GM10266 (cell line): ENCODE results near the gene RAPGEF1.

ENCODE experiments used
- DNase-seq: peaks from one replicate; pipeline ENCODE4 v3.0.0; 2012; ENCODE audit errors: extremely low spot score
- CTCF ChIP-seq: IDR thresholded peaks from 2 replicates; pipeline ENCODE4 v1.5.1; 2012; ENCODE audit warnings: mild to moderate bottlenecking, low read depth; ENCODE audit not compliant: control insufficient read depth, insufficient read depth; ENCODE audit errors: missing control alignments

The RAPGEF1 gene

GRCh38 chr9:131590907-131591844 lies 148.7 kb downstream of the RAPGEF1 start:
- TF ChIP-seq CTCF, result peak; percentile 91
- DNase-seq, result peak; percentile 76

- no peak for DNase-seq
- no peak for TF ChIP-seq CTCF
Measured at GRCh38 chr9:131590449-131590848, 149.4 kb downstream of the RAPGEF1 start.

GRCh38 chr9:131589993-131590392 lies 149.9 kb downstream of the RAPGEF1 start:
- TF ChIP-seq CTCF, result no peak
- DNase-seq, result no peak

- DNase-seq, result no peak
- no peak for TF ChIP-seq CTCF
Measured at GRCh38 chr9:131589124-131589711, 150.7 kb downstream of the RAPGEF1 start.

GRCh38 chr9:131588396-131588795 lies 151.5 kb downstream of the RAPGEF1 start:
- DNase-seq, result no peak
- no peak for TF ChIP-seq CTCF

GRCh38 chr9:131587906-131588305 lies 152.0 kb downstream of the RAPGEF1 start:
- no peak for TF ChIP-seq CTCF
- DNase-seq, result no peak

- DNase-seq, result no peak
- no peak for TF ChIP-seq CTCF
Measured at GRCh38 chr9:131587331-131587730, 152.5 kb downstream of the RAPGEF1 start.
